Stimulated activated memory B cell treated with anti-CD40 and anti-IgM and Interleukin-4, amounts not matched to agents 10 μg/mL and 1 μg/mL and 100 μg/mL, for 72 hours (primary cell): ENCODE data around the gene GREM2.

Experiments used
- ATAC-seq: fragments of 150-1000 bp; cut with Tn5 transposase; 2 replicates; pipeline ENCODE4 v1.10.0; 2021
- H3K27ac Mint-ChIP-seq: one replicate; pipeline ENCODE4 v1.8.0; 2022; ENCODE audit warnings: mild to moderate bottlenecking, mixed read lengths
- H3K27me3 Mint-ChIP-seq: one replicate; pipeline ENCODE4 v1.8.0; 2022; ENCODE audit warnings: mixed read lengths
- H3K36me3 Mint-ChIP-seq: one replicate; pipeline ENCODE4 v1.8.0; 2022; ENCODE audit warnings: mixed read lengths
- H3K4me1 Mint-ChIP-seq: one replicate; pipeline ENCODE4 v1.8.0; 2022; ENCODE audit warnings: mixed read lengths
- H3K4me3 Mint-ChIP-seq: one replicate; pipeline ENCODE4 v1.8.0; 2022; ENCODE audit warnings: mild to moderate bottlenecking, moderate library complexity, mixed read lengths
- H3K9me3 Mint-ChIP-seq: one replicate; pipeline ENCODE4 v1.8.0; 2022; ENCODE audit warnings: mixed read lengths

GREM2 gene

GRCh38 chr1:240484804-240485443, 127.0 kb downstream of the GREM2 start:
- no peak for ATAC-seq
- H3K27me3 Mint-ChIP-seq = no peaks in the 10 kb centered on the region
- H3K27ac Mint-ChIP-seq = no peak overlapping the region
- H3K36me3 Mint-ChIP-seq = no peaks in the 10 kb centered on the region
- H3K9me3 Mint-ChIP-seq = peaks cover 6% of the 10 kb centered on the region
- no peaks in the 10 kb centered on the region for H3K4me1 Mint-ChIP-seq
- H3K4me3 Mint-ChIP-seq = no peak overlapping the region

GRCh38 chr1:240478536-240478935, 133.4 kb downstream of the GREM2 start:
- H3K36me3 Mint-ChIP-seq = no peaks in the 10 kb centered on the region
- no peak for ATAC-seq
- no peaks in the 10 kb centered on the region for H3K4me1 Mint-ChIP-seq
- no peaks in the 10 kb centered on the region for H3K27me3 Mint-ChIP-seq
- no peak overlapping the region for H3K4me3 Mint-ChIP-seq
- H3K27ac Mint-ChIP-seq = no peak overlapping the region
- peaks cover 4% of the 10 kb centered on the region for H3K9me3 Mint-ChIP-seq

GRCh38 chr1:240475832-240476231, 136.1 kb downstream of the GREM2 start:
- no peak overlapping the region for H3K27ac Mint-ChIP-seq
- H3K4me3 Mint-ChIP-seq = no peak overlapping the region

GRCh38 chr1:240474133-240474614, 137.8 kb downstream of the GREM2 start:
- peaks cover 3% of the 10 kb centered on the region for H3K9me3 Mint-ChIP-seq
- no peaks in the 10 kb centered on the region for H3K27me3 Mint-ChIP-seq
- no peaks in the 10 kb centered on the region for H3K36me3 Mint-ChIP-seq
- no peak overlapping the region for H3K4me3 Mint-ChIP-seq
- no peak for ATAC-seq
- H3K4me1 Mint-ChIP-seq = no peaks in the 10 kb centered on the region
- H3K27ac Mint-ChIP-seq = no peak overlapping the region

More at GRCh38 chr1:240475832-240476231, 136.1 kb downstream of the GREM2 start:
- H3K36me3 Mint-ChIP-seq = no peaks in the 10 kb centered on the region
- H3K27me3 Mint-ChIP-seq = no peaks in the 10 kb centered on the region
- H3K9me3 Mint-ChIP-seq = peaks cover 3% of the 10 kb centered on the region
- ATAC-seq = no peak
- no peaks in the 10 kb centered on the region for H3K4me1 Mint-ChIP-seq

- H3K4me3 Mint-ChIP-seq = no peak overlapping the region
- no peak for ATAC-seq
- H3K27me3 Mint-ChIP-seq = no peaks in the 10 kb centered on the region
- no peaks in the 10 kb centered on the region for H3K36me3 Mint-ChIP-seq
- H3K27ac Mint-ChIP-seq = no peak overlapping the region
- no peaks in the 10 kb centered on the region for H3K4me1 Mint-ChIP-seq
- no peaks in the 10 kb centered on the region for H3K9me3 Mint-ChIP-seq
Measured at GRCh38 chr1:240468656-240469055, 143.3 kb downstream of the GREM2 start.

GRCh38 chr1:240467895-240468294, 144.1 kb downstream of the GREM2 start:
- H3K4me1 Mint-ChIP-seq = no peaks in the 10 kb centered on the region
- H3K4me3 Mint-ChIP-seq = no peak overlapping the region
- H3K9me3 Mint-ChIP-seq = no peaks in the 10 kb centered on the region
- no peaks in the 10 kb centered on the region for H3K27me3 Mint-ChIP-seq
- no peak for ATAC-seq
- H3K36me3 Mint-ChIP-seq = no peaks in the 10 kb centered on the region
- no peak overlapping the region for H3K27ac Mint-ChIP-seq

- no peaks in the 10 kb centered on the region for H3K9me3 Mint-ChIP-seq
- H3K36me3 Mint-ChIP-seq = no peaks in the 10 kb centered on the region
- no peaks in the 10 kb centered on the region for H3K27me3 Mint-ChIP-seq
- H3K4me1 Mint-ChIP-seq = no peaks in the 10 kb centered on the region
- H3K27ac Mint-ChIP-seq = no peak overlapping the region
- no peak overlapping the region for H3K4me3 Mint-ChIP-seq
- no peak for ATAC-seq
Measured at GRCh38 chr1:240466509-240466908, 145.4 kb downstream of the GREM2 start.

GRCh38 chr1:240465531-240465940, 146.4 kb downstream of the GREM2 start:
- no peaks in the 10 kb centered on the region for H3K9me3 Mint-ChIP-seq

GRCh38 chr1:240464099-240464498, 147.9 kb downstream of the GREM2 start:
- ATAC-seq = no peak
- H3K36me3 Mint-ChIP-seq = no peaks in the 10 kb centered on the region
- H3K27me3 Mint-ChIP-seq = no peaks in the 10 kb centered on the region
- no peaks in the 10 kb centered on the region for H3K9me3 Mint-ChIP-seq
- no peak overlapping the region for H3K27ac Mint-ChIP-seq
- no peaks in the 10 kb centered on the region for H3K4me1 Mint-ChIP-seq
- H3K4me3 Mint-ChIP-seq = no peak overlapping the region

More at GRCh38 chr1:240465531-240465940, 146.4 kb downstream of the GREM2 start:
- Mint-ChIP-seq H3K4me1 (no peaks in the 10 kb centered on the region), H3K36me3 (no peaks in the 10 kb centered on the region), H3K27me3 (no peaks in the 10 kb centered on the region), H3K4me3 (no peak overlapping the region), H3K27ac (no peak overlapping the region)
- ATAC-seq = no peak

GRCh38 chr1:240462766-240463395, 149.1 kb downstream of the GREM2 start:
- Mint-ChIP-seq H3K36me3 (no peaks in the 10 kb centered on the region), H3K27me3 (no peaks in the 10 kb centered on the region)

GRCh38 chr1:240462277-240462676, 149.7 kb downstream of the GREM2 start:
- H3K4me1 Mint-ChIP-seq = no peaks in the 10 kb centered on the region
- ATAC-seq = no peak
- H3K27me3 Mint-ChIP-seq = no peaks in the 10 kb centered on the region
- no peak overlapping the region for H3K27ac Mint-ChIP-seq
- H3K4me3 Mint-ChIP-seq = no peak overlapping the region
- no peaks in the 10 kb centered on the region for H3K36me3 Mint-ChIP-seq
- no peaks in the 10 kb centered on the region for H3K9me3 Mint-ChIP-seq

More at GRCh38 chr1:240462766-240463395, 149.1 kb downstream of the GREM2 start:
- no peak for ATAC-seq
- Mint-ChIP-seq H3K27ac (no peak overlapping the region), H3K4me3 (no peak overlapping the region), H3K4me1 (no peaks in the 10 kb centered on the region), H3K9me3 (no peaks in the 10 kb centered on the region)

GRCh38 chr1:240457203-240457602, 154.8 kb downstream of the GREM2 start:
- no peak overlapping the region for H3K27ac Mint-ChIP-seq
- no peaks in the 10 kb centered on the region for H3K4me1 Mint-ChIP-seq
- no peak overlapping the region for H3K4me3 Mint-ChIP-seq
- H3K27me3 Mint-ChIP-seq = no peaks in the 10 kb centered on the region
- no peaks in the 10 kb centered on the region for H3K36me3 Mint-ChIP-seq
- H3K9me3 Mint-ChIP-seq = no peaks in the 10 kb centered on the region
- ATAC-seq = no peak

GRCh38 chr1:240455228-240455821, 156.6 kb downstream of the GREM2 start:
- no peak overlapping the region for H3K27ac Mint-ChIP-seq
- no peaks in the 10 kb centered on the region for H3K4me1 Mint-ChIP-seq

GRCh38 chr1:240445369-240445768, 166.6 kb downstream of the GREM2 start:
- no peak overlapping the region for H3K4me3 Mint-ChIP-seq
- ATAC-seq = no peak

More at GRCh38 chr1:240455228-240455821, 156.6 kb downstream of the GREM2 start:
- ATAC-seq = no peak
- H3K9me3 Mint-ChIP-seq = no peaks in the 10 kb centered on the region
- no peak overlapping the region for H3K4me3 Mint-ChIP-seq
- H3K27me3 Mint-ChIP-seq = no peaks in the 10 kb centered on the region
- H3K36me3 Mint-ChIP-seq = no peaks in the 10 kb centered on the region

GRCh38 chr1:240441669-240442068, 170.3 kb downstream of the GREM2 start:
- H3K36me3 Mint-ChIP-seq = no peaks in the 10 kb centered on the region
- no peak overlapping the region for H3K4me3 Mint-ChIP-seq
- H3K27me3 Mint-ChIP-seq = no peaks in the 10 kb centered on the region
- no peak overlapping the region for H3K27ac Mint-ChIP-seq
- no peaks in the 10 kb centered on the region for H3K9me3 Mint-ChIP-seq
- H3K4me1 Mint-ChIP-seq = no peaks in the 10 kb centered on the region
- ATAC-seq = no peak

More at GRCh38 chr1:240445369-240445768, 166.6 kb downstream of the GREM2 start:
- Mint-ChIP-seq H3K27ac (no peak overlapping the region), H3K36me3 (no peaks in the 10 kb centered on the region), H3K27me3 (no peaks in the 10 kb centered on the region), H3K4me1 (no peaks in the 10 kb centered on the region), H3K9me3 (no peaks in the 10 kb centered on the region)
